Stimulated activated CD8-positive, alpha-beta memory T cell treated with anti-CD3 and anti-CD28 coated beads, Interleukin-2, amount 100 ng/mL, for 48 hours (primary cell): ENCODE measurements around the gene CSNK1A1L.

Experiments
- DNase-seq, 2 donors: peaks; one replicate each; pipeline ENCODE4 v3.0.0-alpha.2; 2020; ENCODE audit warnings: low read depth in 2 of 2

CSNK1A1L gene

DNA sequence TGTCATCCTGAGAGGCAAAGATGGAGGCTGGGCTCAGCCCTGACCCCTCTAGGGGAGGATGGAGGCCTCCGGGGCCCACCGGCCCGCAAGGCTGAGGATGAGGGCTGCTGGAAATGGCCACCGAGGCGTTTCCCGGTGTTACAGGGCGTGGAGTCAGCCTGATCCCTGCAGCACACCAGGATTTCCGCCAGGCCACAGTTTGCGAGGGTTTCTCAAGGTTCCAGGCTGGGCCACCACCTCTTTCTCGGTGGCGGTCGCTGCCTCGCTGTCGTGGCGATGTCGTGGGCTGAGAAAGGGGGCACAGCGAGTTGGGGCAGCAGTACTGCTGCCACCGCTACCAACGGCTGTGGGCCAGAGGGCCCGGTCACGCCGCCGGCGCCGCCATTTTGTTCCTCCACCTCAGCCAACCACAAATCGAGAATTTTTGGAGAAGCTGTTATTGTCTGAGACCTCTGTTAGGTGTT, at the start of gene CSNK1A1L:
TSS of gene CSNK1A1L (minus strand) at position 414 of the 464 bp plus-strand sequence. CDS start at position 6, 408 bp downstream.
- DNase-seq, result no peak

DNA sequence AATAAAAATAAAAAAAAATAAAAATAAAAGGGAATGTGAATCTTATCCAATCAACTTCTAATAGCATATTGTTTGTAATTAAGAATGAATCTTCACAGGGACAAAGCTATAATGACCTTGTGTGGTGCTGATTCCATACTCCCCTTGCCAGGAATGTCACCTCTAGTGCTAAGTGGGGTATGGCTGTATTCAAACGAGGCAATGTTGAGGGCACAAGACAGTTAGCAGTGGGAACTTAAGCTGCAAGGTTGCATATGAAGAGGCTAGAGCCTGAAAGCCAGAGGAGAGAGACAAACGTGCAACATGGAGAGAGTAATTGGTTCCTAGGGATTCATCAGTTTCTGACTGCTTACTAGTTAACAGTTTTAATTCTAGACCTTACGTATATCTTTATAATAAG, 43.9 kb upstream of the CSNK1A1L start:
- no peak for DNase-seq

DNA sequence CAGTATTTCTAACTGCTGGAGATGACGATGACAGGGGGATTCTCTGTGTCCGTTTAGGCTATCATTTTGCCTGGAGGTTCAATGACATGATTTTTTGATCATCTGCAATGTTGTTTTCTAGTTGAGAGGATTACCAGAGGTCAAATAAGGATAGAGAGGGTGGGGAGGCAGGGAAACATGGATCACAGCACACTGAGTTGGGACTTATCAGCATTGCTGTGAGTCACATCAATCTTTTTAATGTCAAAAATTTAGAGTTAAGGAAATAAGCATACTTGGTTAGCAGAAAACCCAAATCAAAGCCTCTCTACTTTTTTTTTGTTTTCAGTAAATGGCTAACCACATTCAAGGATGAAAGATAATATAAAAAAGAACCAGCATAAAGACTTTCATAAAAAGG, 43.0 kb upstream of the CSNK1A1L start:
- no peak for DNase-seq

DNA sequence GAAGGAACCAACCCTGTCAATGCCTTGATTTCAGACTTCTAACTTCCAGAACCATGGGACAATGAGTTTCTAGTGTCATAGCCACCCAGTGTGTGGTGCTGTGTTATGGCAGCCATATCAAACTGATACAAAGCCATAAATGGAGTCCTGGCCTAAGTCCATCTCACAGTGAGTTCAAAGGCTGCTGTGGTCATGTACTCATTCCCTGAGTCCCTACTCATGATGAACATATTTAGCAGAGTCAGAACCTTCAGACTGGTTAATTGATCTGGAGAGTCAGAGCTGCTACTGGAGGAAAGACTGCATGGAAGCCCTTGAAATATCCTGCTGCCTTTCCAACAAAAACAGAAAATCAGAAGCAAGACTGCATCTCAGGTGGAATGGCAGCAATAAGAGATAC, 39.2 kb upstream of the CSNK1A1L start:
- no peak for DNase-seq

DNA sequence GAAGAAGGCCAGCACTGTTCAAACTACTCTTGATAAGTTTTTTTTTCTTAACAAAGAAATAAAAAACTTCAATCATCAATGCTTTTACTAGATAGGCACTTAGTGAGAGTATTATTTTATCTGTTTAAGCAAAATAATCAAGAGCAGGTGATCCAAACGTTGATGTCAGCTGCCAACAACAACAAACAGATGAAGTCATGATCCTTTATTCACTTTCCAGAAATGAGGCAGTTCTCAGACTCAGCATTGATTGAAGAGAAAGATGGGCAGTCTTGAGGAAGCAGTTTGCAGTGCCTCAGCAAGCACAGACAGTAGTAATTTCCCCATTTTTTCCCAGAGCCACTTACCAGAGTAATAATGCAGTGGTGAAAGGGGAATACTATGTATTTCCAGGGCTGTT, 38.4 kb upstream of the CSNK1A1L start:
- no peak for DNase-seq

DNA sequence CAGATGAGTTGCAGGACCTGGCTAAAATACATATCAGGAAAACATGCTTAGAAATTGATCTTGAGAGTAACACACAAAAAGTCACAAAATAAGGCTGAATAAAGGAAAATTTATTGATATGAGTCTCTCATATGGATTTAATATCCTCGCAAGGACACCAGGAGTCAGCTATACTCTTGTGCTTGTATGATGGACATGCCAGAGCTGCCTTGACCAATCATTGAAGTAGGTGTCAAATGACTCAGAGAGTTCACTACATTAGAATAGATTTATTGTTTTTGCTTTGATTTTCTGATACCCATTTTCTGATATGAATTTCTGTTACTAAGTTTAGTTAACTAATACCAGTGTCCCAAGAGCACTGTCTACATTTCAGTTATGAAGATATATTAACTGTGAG, 37.4 kb upstream of the CSNK1A1L start:
- DNase-seq, result no peak

DNA sequence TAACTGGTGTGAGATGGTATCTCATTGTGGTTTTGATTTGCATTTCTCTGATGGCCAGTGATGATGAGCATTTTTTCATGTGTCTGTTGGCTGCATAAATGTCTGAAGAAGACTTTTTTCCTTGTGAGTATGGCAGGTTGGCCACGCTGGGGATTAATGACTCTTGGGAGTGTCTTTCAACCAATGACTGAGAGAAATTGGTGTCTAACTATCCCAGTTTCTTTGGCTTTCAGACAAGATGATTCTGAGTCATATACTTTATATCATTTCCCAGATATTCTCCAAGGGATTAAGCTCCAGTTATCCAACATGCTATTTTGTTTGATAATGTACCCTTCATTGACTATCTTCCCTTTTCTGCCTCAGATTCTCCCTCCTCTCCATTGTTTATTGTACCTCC, 35.5 kb upstream of the CSNK1A1L start:
- no peak for DNase-seq

DNA sequence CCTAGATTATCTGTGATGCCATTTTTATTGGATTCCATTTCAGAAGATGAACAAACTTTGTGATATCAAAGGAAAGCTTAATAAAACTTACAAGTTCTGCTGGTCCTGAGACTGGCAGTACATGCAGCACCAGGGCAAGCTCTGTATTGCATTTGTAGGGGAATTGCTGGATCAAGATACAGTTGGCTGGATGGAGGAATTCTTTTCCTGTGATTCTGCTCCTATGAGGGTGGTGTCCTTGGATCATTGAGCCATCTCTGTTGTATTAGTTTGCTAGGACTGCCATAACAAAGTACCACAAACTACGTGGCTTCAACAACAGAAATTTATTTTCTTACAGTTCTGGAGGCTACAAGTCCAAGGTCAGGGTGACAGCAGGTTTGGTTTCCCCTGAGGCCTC, 33.9 kb upstream of the CSNK1A1L start:
- no peak for DNase-seq

DNA sequence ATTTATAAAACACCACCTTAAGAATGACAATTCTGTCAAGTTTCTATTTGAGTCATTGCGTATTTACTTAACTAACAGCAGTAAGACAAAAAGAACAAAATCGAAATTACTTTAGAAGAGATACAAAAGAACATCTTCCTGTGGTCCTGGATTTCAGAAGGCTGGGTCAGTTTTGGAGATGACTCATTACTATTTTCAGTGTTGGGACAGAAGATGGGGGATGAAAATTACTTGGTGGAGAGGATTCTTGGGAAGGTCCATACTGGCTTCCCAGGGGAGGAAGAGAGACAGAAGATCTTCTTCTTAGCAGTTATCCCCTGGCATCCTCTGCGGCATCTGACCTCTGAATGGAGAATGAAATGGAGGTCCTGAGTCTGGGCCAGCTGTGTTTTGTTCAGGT, 33.5 kb upstream of the CSNK1A1L start:
- DNase-seq, result no peak

DNA sequence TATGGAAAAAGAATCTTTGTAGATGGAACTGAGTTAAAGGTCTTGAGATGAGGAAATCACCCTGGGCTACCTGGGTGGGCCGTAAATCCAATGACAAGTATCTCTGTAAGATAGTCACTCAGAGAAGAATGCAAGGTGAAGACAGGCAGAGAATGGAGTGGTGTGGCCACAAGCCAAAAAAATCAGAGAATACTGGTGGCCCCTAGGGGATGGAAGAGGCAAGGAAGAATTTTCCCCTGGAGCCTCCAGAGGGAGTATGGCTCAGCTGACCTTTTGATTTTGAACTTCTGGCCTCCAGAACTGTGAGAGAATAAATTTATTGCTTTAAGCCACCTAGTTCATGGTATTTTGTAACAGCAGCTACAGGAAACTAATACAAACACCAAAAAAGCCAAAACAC, 32.7 kb upstream of the CSNK1A1L start:
- DNase-seq, result no peak

DNA sequence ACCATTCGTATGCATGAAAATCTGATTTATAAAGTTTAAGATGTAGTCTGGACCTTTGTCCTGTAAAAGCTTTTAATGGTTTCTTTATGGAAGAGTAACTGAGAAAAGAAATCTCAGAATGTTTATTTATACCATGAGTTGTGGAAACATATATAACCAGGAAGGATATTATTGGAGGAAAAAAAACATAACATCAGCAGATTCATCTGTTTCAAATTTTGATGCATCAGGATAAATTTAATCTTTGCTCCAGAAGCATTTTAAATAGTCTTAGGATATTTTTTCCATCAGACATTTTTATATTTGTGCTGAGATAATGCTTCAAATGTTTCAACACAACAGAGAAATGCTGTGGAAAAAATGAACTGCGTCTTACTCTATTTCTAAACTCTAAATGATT, 31.2 kb upstream of the CSNK1A1L start:
- no peak for DNase-seq

DNA sequence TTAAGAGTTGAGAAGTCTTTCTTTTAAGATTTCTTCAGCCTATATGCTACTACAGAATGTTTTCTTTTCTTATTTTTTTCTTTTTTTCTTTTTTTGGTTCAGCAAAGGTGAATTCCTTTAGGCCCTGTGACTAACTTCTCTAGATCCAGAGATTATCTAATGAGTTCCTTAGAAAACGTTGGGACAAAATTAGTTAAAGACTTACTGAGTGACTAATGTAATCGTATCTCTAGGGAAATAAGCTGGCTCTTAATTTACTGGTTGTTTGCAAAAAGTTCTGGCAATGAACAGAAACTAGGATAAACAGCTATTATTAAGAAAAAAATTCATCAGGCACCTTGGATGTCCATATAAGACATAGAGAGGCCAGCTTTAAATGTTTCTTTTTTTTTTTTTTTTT, 30.7 kb upstream of the CSNK1A1L start:
- DNase-seq, result no peak

DNA sequence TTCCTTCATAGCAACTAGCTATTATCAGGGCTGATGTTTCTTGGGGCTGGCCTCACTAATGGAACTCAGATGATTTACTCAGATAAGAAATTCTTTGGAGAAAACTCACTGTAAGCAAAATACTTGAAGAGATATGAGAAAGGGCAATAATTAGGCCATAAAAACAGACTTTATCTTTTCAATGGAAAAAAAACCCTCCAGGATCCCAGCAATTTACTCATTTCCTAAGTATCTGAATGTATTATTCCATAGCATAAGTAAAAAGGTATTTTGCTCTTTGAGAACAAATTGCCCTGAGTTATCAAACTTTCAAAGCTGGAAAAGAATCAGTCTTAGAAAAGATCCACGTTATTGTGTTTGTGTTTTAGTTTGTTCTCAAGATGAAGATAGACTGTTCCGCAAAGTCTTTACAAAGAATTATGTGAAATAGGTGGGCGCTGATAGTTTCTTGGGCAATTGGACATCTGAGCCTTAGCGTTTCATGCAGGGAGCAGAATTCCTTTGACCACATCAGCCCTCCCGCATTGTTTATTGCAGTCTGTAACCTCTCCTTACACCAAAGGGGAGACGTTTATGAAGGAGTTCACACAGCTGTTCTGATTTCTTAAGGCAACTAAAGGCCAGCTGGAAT, 29.1 kb upstream of the CSNK1A1L start:
- DNase-seq, result no peak

DNA sequence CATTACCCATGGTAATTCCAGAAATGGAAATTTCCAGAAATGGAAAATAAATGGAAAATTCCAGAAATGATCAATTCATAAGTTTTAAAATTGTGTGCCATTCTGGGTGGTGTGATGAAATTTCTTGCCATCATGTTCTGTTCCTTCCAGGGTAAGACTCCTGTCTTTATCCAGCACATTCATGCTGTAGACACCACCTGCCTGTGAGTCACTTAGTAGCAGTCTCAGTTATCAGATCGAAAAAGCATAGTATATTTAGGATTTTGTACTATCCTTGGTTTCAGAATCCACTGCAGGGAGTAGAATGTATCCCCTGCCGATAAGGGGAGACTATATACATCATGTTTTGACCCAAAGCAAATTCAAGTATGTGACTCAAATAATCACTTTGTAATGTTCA, 26.7 kb upstream of the CSNK1A1L start:
- no peak for DNase-seq

DNA sequence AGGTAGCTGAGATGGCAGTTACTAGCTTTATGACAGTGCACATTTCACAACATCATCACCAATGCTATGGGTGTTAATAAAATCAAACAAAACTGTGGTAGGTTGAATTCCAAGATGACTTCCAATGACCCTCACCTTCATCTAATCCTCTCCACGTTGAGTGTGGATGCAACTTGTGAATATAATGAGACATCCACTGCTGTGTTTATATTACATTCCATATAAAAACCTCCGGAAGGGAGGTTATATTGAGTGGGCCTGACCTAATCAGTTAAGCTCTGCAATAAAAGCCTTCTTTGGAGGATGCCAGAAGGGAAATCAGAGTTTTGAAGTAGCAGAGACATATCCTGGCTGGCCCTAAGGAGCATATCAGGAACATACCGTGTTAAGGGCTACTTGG, 25.6 kb upstream of the CSNK1A1L start:
- no peak for DNase-seq

DNA sequence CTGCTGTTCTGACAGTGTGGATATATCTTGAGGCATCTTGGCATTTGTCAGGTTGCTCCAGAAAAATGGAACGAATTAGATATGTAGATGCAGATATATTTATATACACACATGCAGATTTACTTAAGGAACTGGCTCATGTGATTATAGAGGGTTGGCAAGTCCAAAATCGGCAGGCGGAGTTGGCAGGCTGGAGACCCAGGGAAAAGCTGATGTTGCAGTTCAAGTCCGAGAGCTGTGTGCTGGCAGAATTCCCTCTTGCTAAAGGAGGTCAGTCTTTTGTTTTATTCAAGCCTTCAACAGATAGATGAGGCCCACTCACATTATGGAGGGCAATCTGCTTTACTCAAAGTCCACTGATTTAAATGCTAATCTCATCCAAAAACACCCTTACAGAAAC, 24.4 kb upstream of the CSNK1A1L start:
- no peak for DNase-seq

DNA sequence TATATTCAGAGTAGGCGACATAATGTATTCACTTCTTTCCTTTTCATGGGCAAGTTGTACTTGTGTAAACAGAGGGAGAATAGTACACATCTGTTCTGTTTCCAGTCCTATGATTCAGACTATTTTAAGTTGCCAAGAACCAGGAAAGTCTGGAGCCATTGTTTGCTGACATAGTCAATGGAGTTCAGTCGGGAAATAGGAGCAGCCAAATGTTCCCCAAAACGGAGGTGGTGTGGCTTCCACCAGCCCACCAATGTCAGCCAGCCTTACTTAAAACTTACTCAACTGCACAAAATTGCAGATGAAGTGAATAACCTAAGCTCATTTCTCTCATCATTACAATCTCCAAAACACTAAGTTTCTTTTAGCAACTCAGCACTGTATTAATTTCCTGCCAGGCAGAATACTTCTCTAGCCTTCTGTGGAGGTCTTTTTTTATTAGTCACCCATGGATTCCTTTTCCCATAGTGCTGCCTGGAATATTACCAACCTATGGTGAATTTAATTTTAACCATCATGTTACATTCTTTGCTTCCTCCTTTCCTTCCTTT, 22.3 kb upstream of the CSNK1A1L start:
- DNase-seq, result no peak

DNA sequence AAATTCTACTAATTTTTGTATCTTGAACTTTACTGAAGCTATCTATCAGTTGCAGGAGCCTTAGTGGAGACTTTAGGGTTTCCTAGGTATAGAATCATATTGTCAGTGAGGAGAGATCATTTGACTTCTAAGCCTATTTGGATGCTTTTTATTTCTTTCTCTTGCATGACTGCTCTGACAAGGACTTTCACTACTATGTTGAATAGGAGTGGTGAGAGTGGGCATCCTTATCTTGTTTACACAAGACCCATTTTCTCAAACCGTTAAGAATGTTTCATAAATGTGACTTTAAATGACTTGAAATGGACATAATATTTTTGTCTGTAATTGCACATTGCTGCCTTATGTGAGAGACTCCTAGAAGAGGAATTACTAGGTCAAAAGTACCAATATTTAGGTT, 17.9 kb upstream of the CSNK1A1L start:
- no peak for DNase-seq

DNA sequence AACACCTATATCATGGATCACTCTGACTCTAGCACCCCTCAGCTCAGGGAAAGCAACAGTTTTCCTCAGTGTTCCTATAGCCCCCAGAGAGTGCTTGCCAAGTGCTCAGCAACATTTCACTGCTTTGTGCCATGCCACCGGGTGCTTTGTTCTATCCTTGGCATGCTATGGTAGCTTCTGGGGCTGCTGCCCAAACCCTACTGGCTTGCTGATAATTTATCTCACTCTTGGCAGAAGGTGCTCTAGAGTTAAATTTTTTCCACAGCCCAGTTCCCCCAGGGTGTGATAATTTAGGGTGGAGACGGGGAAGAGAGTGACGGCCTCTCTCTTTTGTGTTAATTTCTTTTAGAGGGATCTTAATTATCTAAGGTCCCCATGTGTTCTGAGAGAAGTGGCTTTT, 12.6 kb upstream of the CSNK1A1L start:
- DNase-seq, result no peak

DNA sequence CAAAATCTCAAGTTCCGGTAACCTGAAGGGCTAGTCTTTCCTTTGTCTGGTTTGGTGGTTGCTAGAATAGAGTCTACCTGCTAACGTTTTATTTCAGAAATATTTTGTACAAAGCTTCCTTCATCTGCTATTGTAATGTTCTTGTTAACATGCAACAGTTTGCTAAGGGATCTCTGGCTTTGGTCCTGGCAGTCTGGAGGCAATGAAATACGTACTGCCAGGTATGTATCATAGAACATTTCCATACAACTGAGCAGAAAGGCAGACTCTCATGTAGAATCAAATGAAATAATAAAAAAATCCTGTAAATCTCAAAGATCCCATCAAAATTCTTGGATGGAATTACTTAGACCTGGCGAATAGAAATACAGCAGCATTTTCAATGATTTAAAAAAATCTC, 8.8 kb upstream of the CSNK1A1L start:
- DNase-seq, result no peak

DNA sequence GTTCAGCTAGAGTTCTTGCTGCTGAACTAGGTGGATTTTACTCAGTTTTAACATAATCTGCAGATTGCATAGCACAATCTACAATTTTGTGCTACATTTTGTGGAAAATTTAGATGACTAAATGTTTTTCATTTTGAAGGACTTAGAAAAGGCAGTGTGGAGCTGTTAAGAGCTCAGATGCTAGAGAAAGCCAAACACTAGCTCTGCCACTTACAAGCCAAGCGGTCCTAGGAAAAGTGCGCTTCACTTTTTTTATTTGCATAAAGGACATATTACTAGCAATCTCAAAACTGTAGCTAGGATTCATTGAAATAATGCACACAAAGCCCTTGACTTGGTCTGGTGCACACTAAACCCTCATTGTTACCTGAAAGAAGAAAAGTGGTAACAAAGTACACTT, 8.1 kb upstream of the CSNK1A1L start:
- DNase-seq, result no peak

DNA sequence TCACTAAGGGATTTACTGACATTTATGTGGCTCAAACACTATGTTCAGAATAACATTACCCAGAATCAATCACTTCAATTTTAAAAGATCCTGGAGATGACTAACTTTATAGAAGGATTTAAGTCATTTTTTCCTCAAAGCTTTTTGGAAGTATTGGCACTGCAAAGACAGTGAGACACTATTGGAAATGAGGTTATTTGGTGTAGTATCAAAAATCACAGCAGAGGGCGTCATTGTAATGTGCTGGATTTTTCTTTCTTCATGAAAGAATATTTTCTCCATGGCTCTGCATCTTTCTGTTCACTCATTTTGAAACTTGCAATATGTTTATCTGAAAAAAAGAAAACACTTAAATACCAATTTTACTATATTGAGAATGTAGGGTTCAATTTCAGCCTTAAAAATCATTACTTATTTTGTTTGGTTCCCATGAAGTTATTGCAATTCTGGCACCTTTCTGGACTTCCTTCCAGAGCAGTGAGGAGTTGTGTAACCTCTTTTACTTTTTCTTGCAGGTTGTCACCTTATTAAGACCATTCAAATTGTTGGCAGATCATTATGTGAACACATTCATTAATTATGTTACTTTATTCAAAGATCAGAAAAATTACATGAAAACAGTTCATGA, 3.7 kb upstream of the CSNK1A1L start:
- DNase-seq, result no peak

DNA sequence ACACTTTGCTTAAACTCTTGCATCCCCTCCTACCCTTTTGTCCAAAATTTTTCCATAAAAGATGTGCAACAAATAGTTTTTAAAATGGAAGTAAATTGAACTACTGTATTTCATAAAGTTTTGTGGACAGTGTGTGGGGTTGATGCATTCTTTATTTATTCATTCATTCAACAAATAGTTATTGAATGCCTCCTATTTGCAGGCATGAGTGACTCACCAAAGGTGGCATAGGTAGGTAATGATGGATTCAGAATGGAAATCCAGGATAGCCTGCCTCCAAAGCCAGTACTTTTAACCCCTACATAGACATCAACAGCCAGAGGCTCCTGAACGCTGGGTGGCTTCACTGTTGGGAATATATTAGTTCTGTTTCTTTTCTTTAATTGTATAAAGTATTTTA, 2.4 kb upstream of the CSNK1A1L start:
- DNase-seq, result no peak

DNA sequence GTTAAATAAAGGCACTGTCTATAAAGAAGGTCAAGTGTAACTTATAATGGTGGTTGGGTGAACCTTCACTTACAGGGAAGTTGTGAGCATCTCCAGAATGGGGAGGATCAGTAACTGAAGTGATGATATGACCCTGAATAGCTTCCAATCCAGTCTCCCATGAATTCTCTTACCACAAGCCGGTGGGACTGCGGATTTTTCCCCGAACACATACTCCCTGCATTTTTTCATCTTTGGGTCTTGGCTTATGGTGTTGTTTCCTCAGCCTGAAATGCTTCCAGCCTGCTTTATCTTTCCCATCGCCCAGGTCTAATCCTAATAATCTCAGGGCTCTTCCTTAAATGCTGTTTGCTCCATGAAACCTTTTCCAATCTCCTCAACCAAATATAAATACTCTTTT, 2.0 kb upstream of the CSNK1A1L start:
- DNase-seq, result no peak
